GM12878 (cell line): ENCODE results near the gene PRKCB.

Source experiments
- CHD2 ChIP-seq: IDR thresholded peaks from 2 replicates; pipeline ENCODE4 v1.6.1; 2011; ENCODE audit warnings: low read depth, low read length, improper control_type of control experiment, borderline replicate concordance
- CREM ChIP-seq: IDR thresholded peaks from 2 replicates; pipeline ENCODE4 v1.6.1; 2014; ENCODE audit warnings: antibody characterized with exemption, low read depth
- CTCF ChIP-seq, 3 experiments: IDR thresholded peaks in 2 of 3; conservative IDR thresholded peaks in 1 of 3; 2 replicates each; pipeline ENCODE4 v1.5.1; 2011; ENCODE audit warnings: low read depth in 3 of 3, low read length in 3 of 3, mild to moderate bottlenecking in 3 of 3, control low read depth in 2 of 3, moderate library complexity in 2 of 3, inconsistent platforms in 1 of 3, mixed read lengths in 1 of 3; ENCODE audit not compliant: control insufficient read depth in 2 of 3, insufficient read depth in 1 of 3; ENCODE audit errors: extremely low read depth in 1 of 3
- MAX ChIP-seq: IDR thresholded peaks from 2 replicates; pipeline ENCODE4 v1.6.1; 2012; ENCODE audit warnings: low read depth, low read length, improper control_type of control experiment
- NR2F1 ChIP-seq: fragments of 450-650 bp; conservative IDR thresholded peaks from 2 replicates; pipeline ENCODE4 v1.6.1; 2017; ENCODE audit warnings: mild to moderate bottlenecking

- no peak for TF ChIP-seq CHD2
- TF ChIP-seq MAX = no peak
- TF ChIP-seq NR2F1 = no peak
- no peak for TF ChIP-seq CTCF (IDR thresholded peaks at IDR 0.05 in 2 of 3, conservative IDR thresholded peaks at IDR 0.05 in 1 of 3; ENCODE audit: control insufficient read depth in 2 of 3, extremely low read depth in 1 of 3, insufficient read depth in 1 of 3, low read depth in 3 of 3, low read length in 3 of 3)
- TF ChIP-seq CREM = no peak
These were observed 333.1 kb downstream of the PRKCB start for GRCh38 chr16:24168856-24169255.
